Measurements from ENCODE around the gene RALGAPA2.

The RALGAPA2 gene

DNA sequence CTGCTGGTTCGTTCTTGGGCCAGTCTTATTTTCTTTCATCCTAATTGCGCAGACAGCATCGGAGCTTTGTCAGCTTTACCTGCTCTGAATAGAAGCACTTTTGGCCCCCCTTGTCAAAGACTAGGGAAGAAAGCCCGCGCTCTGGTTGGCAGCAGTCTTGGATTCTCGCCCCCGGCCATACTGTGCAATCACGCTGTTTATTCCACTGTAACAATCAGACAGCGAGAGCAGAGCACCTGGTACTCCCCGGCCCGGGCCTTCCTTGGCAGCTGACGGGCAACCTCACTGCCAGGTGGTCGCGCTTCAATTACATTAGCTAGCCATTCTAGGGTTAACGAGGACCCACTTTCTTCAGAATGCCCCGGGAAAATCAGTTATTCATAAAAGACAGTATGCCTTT, 272.0 kb downstream of the RALGAPA2 start:
- DNase-seq (ENCODE audit: low read depth, low spot score): peak; percentile 7

DNA sequence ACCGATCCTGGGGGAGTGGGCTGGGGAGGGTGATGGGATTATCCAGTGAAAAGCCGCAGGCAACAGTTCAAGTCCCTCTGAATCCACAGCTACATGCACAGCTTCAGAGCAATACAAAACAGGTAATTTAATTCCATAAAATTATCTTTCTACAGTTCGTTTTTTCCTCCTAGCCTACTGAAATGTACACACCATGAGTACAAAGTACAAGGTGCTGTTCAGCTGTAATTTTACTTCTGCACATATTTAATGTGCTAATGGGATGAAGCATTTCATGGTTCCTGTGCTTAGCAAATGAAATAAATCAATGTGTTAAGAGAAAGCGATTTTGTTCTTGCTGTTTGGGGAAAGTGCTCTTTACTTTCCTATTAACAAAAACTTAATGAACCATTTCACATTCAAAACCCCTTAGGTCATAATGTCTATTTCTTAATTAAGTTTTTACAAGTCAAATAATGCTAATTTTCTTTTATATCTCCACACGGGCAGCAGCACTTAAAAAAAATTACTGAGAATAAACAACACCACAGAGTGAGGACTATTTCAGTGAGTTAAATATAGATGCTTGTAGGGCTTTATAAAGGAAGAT, 272.7 kb downstream of the RALGAPA2 start:
- DNase-seq (ENCODE audit: low read depth, low spot score): no peak

DNA sequence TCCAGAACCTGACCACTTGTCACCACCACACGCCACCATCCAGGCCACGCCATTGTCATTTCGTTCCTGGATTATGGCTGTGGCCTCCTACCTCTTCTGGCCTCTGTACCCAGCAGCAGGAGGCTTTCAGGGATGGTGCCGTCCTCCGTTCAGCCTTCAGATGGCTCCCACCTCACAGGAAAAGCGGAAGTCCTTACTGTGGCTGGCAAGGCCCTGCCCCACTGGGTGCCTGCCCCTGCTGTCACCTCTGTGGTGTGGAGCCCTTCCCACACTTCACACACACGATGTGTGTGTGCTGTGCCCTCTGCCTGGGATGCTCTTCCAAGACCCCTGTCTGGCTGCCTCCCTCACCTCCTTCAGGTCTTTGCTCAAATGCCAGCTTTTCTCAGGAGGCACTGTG, 275.1 kb downstream of the RALGAPA2 start:
- no peak for DNase-seq (ENCODE audit: low read depth, low spot score)

DNA sequence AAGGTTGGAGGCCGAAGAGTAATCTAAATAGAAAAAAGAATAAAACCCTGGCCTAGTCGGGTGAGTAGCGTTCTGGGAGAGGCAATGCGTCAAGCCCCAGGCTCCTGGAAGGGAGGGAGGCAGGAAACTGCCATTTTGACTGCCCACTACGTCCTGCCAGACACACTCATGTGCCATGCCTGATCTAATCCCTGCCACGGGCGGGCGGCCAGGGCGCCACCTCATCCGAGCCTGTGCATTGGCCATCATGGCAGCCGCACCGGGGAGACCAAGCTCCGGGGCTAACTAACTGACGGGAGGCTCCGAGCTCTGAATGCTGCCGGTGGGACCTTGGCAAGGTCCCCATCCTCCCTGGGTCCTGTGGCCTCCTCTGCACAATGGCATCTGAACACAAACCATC, 275.8 kb downstream of the RALGAPA2 start:
- no peak for DNase-seq (ENCODE audit: low read depth, low spot score)

DNA sequence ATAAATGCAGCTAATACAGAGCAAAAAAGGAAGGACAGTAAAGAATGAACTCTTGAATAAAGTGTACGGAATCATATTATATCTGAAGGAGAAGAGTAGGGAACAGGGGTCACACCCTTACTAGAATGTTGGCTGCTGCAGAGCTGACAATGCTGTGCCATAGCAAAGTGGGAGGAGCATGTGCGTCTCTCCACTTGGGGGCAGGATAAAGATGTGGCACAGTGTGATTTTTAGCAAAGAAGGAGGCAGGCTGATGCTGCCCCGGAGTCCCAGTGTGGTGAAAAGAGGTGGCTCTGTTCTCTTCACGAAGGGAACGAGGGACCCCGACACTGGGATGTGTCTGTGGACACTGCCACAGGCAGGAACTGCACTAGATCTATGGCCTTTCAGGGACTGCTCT, 277.0 kb downstream of the RALGAPA2 start:
- DNase-seq (ENCODE audit: low read depth, low spot score): no peak

DNA sequence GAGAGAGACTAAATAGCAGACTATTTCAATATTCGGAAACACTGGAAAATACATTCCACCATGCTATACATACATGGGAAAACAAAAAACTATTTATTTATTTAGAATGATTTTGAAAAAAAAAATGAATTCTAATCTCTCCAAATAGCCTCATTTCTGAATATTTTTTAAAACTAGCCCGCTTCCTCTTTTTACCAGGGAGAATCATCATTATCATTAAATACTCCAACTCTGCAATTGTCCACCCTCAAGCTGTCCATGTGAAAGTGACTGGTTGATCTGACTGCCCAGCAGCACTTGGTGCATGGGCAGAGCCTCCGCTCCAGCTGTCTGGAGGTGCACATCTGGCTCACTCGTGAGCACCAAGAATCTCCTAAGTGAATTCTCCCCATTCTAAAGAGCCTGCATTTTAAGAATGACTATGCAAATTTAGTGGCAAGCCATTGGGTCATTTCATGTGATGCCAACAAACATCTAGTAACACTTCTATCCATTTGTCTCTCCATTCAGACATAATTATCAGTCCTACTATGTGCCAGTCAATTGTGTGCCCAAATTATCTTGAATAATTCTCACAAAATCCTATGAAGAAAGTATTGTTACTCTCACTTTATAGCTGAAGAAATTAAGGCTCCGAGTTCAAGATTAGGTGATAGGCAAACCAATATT, 279.7 kb downstream of the RALGAPA2 start:
- DNase-seq (ENCODE audit: low read depth, low spot score): no peak

DNA sequence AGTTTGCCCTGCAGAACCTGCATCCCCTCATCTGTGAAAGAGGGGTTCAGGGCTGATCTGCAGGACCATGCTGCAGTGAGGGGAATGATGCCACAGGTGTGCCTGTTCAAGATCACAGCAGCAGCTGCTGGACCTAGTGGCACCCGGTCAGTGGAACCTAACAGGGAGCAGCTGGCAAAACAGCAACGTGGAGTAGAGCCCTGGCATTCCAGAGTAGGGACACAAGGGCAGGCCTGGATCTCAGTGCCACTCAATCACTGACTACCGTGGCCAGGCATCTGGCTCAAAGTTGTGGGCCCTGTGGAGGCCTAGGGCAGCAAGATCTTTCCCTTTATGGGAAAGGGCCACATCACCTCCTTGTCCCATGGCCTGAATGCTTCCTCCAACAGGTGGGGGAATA, 282.4 kb downstream of the RALGAPA2 start:
- no peak for DNase-seq (ENCODE audit: low read depth, low spot score)

DNA sequence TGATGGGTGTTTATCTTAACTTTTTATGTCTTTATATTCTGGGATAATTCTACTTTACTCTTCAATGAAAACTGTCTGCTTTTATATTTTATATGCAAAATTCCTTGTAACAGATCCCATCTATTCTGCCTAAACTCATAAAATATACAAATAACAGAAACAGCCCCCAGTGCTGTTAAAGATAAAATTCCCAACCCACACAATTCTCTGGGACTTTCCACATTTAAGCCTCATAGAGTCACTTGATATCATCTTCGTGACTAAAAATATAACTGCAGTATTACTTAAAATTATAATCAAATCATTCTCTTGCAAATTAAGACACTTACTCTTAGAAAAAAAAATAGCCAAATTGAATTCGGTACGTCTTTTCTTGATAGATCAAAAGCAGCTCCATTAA, 284.4 kb downstream of the RALGAPA2 start:
- DNase-seq (ENCODE audit: low read depth, low spot score): no peak

DNA sequence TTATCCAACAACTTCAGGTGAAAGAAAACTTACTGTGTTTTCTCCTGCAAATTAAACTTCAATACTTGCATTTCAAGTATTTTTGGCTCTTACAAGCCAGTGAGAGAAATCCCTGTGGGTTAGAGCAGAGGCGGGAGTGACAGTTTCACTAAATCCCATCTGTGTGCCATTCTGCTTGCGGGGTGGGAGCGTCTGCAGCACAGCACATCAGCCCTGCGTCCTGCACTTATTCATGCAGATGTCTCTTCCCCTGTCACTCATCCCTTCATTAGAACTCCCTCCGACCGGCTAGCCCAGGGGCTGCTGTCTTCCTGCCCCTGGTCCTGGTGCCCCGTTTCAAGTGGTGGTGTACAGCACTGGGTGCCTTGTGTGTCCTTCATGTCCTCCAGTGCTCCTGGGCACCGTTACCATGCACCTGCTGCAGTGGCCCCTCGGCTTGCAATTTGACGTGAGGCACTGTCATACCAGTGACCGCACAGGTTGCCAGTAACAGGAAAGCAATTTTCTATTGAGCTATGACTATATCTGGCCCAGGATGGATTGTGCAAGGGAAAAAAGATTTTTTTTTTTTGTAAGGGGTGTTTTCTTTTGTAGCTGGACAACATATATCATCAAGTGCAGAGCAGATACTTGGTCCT, 285.1 kb downstream of the RALGAPA2 start:
- no peak for DNase-seq (ENCODE audit: low read depth, low spot score)

DNA sequence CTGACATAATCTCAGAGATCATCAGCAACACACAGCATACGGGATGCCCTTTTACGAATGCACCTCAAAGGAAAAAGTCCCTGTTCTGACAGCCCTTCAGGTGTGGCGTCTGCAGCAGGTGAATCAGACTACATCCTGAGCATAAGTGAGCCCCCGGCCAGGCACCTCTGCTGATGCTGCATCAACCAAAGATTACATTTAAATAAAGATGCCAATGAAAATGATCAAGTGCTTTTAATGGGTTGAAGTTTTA, 285.9 kb downstream of the RALGAPA2 start:
- no peak for DNase-seq (ENCODE audit: low read depth, low spot score)

DNA sequence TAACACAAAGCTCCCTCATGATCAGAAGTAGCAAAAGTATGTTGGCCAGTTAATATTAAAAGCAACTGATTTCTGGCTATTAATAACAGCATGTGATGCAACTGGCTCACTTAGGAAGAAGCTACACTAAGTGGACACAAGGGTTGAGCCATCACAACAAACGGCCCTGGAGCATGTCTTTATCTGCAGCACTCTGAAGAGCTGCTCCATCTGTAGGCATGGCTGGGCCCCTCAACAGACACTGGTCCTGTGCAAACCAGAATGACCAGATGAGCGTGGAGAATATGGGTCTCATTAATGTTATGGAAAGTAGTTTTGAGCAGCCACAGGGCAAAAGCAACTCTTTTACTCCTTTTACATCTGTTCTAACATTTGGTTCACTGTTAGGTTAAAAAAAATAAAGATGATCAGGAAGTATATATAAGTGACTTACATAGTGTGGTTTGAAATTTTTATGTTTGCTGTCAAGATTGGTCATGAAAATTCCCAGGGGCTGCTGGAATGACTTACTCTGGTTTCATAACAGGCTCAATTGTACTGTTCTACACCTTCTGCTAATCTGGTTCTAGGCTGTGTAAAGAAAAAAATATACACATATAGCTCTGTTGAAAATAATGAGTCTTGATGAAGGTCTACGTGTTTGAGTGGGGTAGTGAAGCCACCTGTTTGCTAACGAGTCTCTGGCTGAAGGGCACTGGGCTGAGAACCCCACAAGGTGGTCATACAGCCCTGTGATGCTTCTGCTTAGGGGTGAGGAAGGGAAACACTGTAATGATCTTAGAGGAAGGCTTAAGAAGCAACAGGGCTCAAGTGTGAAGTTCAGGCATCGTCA, 286.4 kb downstream of the RALGAPA2 start:
- no peak for DNase-seq (ENCODE audit: low read depth, low spot score)

DNA sequence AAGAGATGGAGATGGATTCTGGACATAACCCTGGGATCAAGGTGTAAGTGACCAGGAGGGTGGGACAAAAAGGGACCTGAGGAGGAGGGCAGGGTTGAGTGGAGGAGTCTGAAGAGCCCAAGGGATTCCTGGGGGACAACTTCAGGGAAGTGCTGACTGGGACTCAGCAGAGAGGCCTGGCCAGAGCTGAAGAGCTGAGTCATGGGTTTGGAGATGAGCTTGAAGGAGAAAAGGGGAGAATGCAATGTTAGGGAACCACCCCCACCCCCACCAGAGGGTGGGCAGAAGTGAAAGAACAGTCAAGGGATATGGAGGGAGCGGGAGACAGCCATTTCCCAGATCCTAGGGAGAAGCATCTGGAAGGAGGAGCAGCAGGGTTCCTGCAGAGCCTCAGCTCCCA, 289.3 kb downstream of the RALGAPA2 start:
- DNase-seq (ENCODE audit: low read depth, low spot score): no peak

DNA sequence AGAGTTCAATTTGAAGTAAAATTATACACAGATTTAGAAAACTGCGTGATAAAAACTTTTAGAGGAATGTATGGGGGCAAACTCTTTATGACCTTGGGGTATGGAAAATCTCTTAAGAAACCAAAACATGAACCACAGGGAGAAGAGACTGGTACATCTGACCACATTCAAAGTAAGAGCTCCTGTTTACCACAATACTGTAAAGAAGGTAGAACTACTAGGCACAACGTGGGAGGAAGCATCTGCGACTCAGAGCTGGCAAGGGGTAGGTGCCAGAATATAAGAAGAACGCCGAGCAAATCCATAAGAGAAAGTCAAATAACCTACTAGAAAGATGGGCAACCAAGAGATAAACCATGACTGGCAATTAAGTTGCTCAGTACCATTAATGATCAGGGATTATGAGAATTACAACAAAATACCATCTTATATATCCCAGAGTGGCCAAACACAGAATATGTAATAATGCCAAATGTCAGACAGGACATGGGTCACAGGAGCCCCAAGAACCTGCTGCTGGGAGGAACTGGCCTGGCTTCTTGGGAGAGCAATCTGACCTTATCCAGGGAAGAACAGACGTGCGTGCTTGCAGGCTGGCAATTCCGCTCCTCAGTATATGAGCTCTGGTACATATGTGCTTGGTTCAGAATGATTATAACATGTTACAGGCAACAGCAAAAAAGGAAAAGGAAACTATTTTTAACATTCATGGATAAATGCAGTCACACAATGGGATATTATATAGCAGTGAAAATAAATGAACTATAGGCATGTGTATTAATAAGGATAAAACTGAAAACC, 294.4 kb downstream of the RALGAPA2 start:
- DNase-seq (ENCODE audit: low read depth, low spot score): no peak

DNA sequence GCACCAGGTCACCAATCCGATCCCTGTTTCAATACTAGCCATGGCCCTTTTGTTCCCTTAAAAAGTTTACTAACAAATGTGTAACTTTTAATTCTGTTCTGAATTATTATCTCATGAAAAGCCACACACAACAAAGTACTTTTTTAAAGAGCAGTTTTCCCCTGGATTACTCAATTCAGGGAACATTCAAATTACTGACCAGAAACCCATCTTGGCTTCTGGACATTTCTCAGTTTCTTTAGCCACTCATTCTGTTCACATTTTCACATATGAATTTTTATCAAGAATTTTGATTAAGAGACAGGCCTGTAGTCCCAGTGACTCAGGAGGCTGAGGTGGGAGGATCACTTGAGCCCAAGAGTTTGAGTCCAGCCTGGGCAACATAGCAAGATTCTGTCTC, 297.1 kb downstream of the RALGAPA2 start:
- no peak for DNase-seq (ENCODE audit: low read depth, low spot score)

DNA sequence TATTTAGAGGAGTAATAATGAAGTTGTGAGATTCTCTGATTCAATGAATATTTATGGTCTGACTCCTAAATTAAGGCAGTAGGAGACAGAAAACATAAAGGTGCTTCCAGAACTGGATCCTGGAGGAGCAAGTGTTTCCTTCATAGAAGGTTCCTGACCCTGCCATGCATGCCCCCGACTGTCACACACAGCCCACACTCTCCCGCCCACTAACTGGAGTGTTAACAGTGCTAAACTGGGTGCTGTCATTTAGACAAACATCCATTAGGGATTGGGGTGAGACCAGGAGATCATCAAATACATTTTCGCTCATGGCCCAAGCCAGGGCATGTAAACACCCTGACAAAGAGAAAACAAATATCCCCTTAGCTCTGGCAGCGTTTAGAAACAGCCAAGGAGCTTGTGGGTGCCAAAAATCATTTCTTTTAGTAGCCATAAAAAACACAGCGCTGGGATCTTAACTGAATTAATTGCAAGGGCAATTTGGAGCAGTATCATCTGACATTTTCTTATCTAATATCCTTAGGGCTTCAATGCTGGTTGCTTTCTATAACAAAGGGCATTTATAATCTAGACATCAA, 297.7 kb downstream of the RALGAPA2 start:
- no peak for DNase-seq (ENCODE audit: low read depth, low spot score)

DNA sequence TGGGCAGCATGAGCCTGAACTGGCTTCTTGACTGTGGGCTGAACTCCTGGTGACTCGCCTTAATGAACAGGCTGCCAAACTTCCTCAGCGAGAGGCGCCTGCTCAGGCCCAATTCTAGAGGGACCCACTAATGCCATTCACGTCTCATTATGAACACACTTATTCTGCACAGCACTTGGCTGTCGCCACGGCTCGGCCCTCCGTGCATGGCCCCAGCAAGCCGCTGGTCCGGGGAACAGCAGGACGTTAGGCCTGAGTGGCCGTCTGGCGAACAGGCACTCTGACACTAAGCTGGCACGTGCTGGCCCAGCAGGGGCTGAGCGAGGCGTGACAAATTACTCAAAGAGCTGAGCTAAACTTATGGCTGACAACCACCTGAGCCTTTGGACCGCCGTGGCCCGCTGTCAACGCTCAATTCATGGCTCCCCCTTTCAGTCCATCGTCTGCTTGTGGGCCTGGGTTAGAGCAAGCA, 298.6 kb downstream of the RALGAPA2 start:
- DNase-seq (ENCODE audit: low read depth, low spot score): peak; percentile 37

DNA sequence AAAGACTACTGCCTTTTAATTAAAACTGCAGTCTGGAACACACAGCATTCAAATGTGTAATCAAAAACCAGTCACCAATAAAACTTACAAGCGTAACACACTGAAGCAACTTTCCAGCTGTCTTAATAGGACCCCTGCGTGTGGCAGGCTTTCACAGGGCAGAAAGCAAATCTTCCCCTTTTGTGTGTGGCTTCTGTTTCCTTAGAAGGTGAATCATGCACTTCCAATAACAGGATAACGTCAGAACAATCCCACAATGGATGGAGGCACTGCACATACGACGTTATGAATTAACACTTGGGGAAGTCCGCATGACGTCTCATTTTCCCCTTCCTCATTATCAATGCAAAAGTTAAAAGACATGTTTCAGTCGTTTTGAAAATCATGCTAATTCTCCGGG, 299.7 kb downstream of the RALGAPA2 start:
- DNase-seq (ENCODE audit: low read depth, low spot score): peak; percentile 73

DNA sequence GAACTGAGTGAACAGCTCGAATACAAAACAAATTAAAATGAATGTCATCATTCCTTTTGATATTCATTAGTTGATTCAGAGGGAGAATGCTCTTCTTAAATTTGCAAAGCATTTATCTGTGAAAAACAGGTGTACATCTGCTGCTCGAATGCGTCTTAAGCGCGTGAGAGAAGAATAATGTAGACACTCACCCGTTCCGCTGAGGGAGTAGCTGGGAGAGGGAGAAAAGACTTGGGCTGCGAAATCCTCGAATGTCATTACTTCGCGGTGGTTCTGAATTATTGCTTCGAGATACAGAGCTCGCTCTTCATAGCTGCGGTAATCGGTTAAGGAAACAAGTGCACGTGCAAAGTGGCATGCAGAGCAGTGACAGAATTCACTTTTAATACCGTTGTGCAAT, 300.6 kb downstream of the RALGAPA2 start:
- DNase-seq (ENCODE audit: low read depth, low spot score): no peak

DNA sequence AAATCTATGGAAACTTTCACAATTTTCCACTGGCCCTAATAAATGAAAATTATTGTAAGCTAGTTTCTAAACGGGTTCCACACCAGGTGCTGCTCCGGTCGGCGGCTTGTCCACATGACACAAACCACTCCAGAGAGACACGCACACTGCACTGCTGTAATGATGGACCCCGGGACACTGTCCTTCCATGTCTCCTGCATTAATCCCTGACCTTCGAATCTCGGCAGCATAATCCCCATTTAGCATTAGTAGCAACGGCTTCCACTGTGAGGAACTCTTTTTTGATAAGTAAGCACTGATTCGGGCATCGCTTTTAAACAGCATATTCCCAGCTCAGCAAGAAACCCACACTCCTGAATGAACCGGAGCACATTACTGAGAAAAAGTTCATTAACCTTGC, 301.0 kb downstream of the RALGAPA2 start:
- DNase-seq (ENCODE audit: low read depth, low spot score): no peak

DNA sequence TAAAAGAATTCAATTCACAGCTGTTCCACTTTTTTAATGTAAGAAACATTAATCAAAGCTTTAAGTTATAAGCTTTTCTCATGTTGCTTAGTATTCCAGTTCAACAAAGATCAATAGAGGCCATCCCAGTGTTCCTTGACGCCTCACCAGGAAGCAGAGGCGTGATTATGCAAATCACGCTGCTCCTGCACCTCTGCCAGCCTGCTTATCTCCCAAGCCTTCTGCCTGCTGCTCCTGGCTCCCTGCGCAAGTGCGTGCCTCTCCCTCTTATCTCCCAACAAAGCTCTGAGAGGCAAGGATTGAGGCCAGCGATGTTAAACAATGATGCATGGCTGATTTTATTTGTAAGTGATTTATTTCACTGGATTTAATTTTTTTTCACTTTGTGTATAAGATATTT, 301.8 kb downstream of the RALGAPA2 start:
- DNase-seq (ENCODE audit: low read depth, low spot score): peak; percentile 28

DNA sequence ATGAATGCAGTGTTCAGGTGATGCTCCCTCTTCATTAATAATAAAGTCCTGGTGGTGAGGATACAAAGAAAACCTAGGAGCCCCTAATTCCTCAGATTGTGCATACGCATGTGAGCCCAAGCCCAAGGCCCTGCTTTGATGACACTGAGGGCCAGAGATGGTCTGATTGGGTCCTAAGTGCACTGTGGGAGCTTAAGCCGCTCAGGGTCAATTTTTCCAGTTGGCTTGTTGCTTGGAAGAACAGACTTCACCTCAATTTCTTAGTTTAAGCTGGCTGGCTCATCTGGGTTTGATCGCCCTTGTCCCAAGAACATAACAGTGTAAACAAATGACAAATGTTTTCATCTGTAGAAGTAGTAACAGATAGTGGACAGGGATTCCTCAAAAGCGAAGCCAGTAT, 303.1 kb downstream of the RALGAPA2 start:
- DNase-seq (ENCODE audit: low read depth, low spot score): no peak

Measured in astrocyte of the hippocampus (primary cell).